HG02642 (cell line): Measurements from ENCODE around the gene AGTR1.

ENCODE experiments used
- ATAC-seq: cut with Tn5 transposase; IDR thresholded peaks from one replicate; pipeline ENCODE4 v1.9.1; 2021; ENCODE audit warnings: mild to moderate bottlenecking; ENCODE audit not compliant: unreplicated experiment, poor library complexity

Gene AGTR1

DNA sequence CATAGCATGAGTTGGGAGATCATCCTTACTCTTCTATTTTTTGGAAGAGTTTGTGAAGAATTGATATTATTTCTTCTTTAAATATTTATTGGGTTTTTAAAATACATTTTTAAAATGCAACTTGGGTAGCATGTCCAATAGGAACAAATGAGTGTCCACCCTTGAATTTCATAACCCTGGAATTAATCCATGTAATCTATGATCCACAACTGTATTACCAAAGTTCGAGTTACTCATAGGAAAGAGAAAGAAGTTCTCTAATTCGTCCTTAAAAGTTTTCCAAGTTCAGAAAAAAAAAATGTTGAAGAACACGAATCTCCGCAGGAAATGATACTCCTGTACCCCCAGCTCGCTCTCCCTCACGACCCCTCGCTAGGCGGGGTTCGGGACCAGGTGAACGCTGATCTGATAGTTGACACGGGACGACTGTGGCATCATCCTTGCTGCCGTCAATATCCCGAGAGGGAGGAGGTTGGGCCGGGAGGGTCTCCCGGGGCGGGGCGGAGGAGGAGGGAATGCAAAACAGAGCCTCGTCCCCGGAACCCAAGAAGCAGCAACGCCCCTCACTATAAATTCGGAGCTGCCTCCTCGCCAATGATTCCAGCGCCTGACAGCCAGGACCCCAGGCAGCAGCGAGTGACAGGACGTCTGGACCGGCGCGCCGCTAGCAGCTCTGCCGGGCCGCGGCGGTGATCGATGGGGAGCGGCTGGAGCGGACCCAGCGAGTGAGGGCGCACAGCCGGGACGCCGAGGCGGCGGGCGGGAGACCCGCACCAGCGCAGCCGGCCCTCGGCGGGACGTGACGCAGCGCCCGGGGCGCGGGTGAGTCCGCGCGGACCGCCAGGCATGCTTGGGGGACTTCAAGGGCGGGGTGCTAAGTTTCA lies at the start of gene AGTR1:
Gene AGTR1 (plus strand): TSS at position 598 of the 884 bp plus-strand sequence. CDS start 43,133 bp downstream, outside the sequence.
- no peak for ATAC-seq

DNA sequence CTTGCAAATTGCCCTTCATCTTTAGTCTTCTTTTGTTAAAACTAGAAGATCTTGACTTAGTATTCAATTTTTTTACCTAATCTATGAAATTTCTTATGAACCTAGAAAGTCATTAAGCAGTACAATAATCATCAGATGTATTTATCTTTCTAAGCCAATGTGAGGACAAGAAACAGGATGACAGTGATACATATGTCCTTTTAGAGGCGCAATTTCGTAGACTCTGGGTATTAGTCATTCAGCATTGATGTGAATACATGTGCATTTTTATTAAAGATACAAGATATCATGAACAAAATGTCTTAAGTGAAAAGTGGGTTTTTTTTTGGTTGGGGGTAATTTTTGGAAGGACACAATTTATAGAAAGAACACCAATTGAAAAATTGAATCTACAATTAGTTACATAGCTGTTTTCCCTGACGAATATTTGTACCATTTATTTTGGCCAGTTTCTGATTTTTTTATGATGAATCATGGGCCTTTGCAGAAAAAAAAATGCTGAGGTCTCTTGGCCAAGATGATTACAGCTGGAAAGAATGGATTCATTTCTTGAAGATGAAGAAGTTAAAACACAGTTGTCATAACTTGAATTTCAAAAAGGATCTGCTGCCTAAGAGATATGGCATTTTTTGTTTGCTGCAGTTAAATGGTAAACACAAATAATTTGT lies 48.9 kb upstream of the AGTR1 start:
- no peak for ATAC-seq

DNA sequence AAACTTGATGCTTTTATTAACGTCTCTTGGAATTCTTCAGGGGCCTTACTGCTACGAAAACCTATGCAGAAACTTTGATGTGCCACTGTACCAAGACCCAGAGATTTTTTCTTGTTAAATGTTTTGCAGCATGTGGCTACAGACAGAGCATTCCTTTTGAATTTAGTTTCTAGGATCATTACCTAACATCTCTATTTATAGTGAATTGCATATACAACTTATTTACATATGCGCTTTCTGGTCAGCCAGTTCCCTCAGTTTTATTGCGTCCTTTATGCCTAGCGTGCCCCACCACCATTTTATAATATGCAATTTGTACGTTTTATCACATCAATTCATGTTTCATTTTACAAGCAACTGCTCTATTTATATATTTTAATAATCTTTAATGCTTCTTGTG lies 46.2 kb upstream of the AGTR1 start:
- ATAC-seq: no peak

DNA sequence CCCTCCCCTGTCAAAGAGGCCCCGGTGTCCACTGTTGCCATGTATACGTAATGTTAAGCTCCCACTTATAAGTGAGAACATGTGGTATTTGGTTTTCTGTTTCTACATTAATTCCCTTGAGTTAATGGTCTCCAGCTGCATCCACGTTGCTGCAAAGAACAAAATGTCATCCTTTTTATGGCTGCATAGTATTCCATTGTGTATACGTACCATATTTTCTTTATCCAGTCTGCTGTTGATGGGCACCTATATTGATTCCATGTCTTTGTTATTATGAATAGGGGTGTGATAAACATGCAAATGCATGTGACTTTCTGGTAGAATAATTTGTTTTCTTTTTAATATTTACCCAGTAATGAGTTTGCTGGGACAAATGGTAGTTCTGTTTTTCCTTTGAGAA lies 43.3 kb upstream of the AGTR1 start:
- no peak for ATAC-seq

DNA sequence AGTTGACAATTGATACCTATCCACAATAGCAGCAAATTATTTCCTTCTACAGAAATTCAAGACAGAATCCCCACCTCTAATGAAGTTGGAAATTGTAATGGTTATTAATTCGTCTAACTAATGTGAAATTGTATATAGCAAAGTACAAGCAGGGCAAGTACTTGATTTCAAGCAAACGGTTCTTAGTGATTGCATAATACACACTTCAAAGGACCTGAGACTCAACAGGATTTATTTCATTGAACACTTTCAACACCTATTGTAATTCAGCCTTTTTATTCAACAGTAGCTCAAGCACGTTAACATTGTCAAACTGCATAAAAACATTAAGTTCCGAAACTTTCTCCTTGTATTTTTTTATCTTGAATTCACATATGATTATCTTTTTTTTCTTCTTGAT lies 40.2 kb upstream of the AGTR1 start:
- ATAC-seq: no peak

DNA sequence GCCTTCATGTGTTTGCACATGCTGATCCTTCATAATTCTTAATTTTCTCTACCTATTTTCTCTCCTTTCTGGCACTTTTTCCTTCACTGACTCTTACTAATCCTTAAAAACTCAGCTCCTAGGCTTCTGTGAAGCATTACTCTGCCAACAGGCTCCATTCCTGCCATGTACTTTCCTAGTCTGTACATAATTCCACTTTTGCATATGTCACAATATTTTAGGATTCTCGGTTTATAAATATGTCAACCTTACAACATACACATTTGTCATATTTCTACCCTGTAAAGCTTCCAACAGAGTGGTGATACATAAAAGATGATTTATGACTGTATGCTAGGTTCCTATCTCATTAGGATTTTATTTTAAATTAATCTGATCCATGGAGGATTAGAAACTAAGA lies 38.2 kb upstream of the AGTR1 start:
- ATAC-seq: no peak

DNA sequence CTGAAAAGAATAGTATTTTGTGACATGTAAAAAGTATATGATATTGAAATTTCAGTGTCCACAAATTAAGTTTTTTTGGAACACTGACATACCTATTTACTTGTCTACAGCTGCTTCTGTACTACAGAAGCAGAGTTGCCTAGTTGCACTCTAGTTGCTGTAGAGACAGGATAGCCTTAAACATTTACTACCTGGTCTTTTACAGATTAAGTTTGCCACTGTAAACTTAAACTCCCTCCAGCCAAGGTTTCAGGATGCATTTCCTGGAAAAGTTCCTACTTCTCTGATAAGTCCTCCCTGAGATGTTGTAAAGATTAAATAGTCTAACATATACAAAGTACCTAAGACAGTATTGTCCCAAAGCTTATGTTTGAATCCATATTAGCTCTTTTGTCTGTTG lies 17.4 kb upstream of the AGTR1 start:
- ATAC-seq: no peak

DNA sequence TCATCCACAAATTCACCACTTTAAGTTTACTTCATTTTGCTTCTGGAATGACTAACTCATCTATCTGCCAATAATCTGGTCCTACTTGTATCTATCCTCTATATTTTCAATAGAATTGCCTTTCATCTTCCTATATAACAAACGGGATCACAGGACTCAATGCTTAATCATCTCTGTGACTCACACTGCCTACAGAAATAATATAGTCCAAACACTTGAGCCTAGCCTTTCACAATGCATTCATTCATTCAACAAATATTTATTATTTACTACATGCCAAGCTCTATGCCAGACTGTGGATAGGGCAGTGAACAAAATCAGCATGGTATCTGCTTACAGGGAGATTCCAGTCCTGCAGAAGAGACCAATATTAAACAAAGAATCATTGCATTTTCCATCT lies 16.6 kb upstream of the AGTR1 start:
- no peak for ATAC-seq

DNA sequence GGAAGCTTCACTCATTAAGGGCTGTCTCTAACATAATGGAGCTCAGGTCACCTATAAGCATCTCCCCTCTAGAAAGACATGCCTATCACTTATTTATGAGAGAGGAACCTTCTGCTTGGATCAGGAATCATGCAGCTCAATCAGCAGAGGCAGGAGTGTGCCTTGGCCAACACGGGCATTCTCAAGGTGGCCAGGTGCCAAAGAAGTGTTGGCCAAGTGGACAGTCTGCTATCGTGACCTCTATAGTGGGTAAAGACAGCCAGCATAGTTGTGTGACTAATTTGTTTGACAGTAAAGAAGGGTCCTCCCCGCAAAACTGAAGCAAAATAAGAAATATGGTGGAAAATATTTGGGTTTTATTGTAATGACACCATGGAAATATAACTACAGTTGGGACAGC lies 14.7 kb upstream of the AGTR1 start:
- ATAC-seq: no peak

DNA sequence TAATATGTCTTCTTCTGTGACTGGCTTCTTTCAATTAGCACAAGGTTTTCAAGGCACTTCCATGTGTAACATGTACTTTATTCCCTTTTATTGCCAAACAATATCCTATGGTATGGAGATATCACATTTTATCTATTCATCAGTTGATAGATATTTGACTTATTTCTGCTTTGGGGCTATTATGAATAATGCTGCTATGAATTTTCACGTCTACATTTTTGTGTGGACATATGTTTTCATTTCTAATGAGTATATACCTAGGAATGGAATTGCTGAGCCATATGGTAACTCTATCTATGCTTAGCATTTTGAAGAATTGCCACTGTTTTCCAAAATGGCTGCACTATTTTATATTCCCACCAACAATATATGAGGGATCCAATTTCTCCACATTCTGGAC lies 3.6 kb upstream of the AGTR1 start:
- ATAC-seq: no peak

DNA sequence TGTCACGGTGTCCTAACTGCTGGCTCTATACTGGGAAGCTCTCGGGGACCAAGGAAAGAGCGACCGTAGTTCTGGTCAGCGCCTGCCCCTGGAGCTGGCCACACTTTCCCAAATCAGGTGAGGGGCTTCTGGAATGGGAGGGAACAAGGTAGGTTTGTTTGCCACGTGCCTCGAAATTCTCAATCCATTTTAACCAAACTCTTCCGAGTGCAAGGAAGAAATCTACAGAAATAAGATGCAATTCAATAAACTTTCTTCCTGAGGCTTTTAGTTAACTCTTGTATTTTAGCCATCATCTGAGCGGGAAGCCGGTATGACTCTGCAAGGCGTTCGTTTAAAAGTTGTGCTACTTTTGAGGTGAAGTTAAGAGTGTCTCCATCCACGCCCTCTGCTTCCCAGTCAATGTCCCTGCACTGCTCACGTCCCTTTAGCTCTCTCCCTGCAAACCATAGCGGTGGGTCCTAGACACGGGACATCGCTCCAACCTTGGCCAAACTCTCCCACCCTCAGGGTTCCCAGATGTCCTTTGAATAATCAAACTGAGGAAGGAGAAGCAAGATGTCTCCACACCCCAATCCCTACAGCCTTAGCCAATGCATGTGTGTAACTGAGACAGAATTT lies 597 bp downstream of the AGTR1 start:
- ATAC-seq: no peak

DNA sequence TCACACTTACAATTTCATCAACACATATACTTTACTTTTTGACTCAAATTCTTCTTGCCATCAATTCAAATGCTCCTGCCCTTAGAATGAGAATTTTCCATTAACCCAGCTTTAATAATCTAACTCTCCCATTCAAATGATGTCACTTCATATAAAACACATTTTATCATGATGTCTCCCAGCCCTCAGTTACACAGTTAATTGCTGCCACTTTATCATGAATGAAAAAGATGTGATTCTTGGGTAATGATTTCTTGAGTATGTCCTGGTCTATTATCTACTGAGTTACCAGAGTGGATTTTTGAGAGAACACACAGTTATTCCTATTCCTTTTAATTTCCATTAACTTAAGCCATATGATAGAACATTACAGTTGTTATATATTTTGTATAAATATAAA lies 7.6 kb downstream of the AGTR1 start:
- ATAC-seq: no peak

DNA sequence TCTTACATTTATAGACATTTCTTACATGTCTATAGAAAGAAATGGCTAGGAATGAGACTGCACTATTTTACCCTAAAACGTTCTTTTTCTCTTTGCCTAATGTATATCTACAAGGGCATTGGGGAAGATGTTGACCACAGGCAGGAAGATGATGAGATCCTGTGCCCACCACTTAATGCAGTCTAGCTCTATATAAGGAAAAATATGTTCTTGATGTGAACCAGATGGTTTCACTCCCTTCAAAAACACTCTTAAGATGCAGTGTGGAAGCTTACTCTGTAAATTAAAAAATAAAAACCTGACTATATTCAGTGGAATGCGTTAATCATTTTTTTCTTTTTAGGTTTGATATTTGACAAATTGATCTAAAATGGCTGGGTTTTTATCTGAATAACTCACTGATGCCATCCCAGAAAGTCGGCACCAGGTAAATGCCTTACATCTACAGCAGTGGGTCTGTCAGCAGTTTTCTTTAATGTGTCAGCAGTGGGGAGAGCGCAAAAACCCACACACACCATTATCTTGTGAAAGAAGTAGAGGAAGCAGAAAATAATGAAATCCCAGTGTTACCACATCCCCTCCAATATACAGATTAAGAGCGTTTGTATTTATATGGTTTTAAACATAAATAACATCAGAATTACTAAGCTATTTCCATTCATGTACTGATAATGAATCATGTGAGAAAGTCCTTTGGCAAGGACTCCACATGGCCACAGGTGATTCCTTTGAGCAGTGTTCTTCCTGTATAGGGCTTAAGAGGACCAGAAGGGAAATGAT lies 10.1 kb downstream of the AGTR1 start:
- no peak for ATAC-seq

DNA sequence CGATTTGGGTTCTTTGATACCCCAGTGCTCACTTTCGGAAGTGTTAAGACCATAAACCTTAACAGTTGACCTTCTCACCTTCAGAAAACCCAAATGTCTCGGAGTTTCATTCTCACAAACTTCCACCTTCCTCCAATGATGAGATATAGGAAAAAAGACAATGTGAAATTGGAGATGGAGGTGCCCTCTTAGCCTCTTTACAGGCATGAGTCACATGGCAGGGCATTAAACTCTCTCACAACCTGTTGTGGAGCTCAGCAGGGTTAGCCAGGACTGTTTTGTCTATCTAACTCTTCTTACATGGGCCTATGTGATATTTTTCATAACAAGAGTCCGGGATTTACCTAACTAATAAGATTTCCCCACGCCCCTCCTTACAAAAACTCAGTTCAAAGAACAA lies 10.7 kb downstream of the AGTR1 start:
- ATAC-seq: no peak

DNA sequence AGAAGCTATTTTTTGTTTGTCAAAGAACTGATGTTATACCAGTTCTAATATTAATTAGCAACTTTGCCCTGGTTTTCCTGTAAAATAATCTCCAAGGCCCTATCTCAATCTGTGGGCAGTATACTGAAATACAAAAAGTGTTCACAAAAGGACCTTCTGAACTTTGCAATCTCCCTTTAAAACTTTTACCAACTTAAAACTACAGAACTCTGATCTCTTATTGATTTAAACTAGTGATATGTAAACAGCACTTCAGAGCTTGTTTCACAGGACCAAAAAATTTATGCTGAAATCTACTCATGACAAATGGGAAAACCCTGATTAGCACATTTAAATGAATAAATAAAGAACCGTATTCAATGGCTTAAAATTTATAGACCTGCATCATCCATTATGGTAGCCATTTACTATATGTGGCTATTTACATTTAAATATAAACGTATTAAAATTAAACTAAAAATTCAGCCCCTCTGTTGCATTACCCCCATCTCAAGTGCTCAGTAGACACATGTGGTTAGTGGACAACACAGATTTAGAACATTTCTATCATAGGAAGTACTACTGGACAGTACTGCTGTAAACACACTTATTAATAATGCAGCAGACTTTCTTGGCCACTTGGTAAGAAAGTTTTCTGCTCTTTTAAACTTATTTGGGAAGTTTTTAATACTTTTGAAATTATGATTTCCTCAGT lies 12.0 kb downstream of the AGTR1 start:
- no peak for ATAC-seq

DNA sequence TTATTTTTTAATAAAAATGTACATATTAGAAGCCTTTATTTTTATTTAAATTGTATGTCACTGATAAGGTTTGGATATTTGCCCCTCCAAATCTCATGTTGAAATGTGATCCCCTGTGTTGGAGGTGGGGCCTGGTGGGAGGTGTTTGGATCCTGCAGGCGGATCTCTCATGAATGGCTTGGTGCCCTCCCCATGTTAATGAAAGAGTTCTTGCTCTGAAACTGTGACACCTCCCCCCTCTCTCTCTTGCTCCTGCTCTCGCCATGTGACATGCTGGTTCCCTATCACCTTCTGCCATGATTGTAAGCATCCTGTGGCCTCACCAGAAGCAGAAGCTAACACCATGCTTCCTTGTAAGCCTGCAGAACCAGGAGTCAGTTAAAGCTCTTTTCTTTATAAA lies 13.0 kb downstream of the AGTR1 start:
- no peak for ATAC-seq

DNA sequence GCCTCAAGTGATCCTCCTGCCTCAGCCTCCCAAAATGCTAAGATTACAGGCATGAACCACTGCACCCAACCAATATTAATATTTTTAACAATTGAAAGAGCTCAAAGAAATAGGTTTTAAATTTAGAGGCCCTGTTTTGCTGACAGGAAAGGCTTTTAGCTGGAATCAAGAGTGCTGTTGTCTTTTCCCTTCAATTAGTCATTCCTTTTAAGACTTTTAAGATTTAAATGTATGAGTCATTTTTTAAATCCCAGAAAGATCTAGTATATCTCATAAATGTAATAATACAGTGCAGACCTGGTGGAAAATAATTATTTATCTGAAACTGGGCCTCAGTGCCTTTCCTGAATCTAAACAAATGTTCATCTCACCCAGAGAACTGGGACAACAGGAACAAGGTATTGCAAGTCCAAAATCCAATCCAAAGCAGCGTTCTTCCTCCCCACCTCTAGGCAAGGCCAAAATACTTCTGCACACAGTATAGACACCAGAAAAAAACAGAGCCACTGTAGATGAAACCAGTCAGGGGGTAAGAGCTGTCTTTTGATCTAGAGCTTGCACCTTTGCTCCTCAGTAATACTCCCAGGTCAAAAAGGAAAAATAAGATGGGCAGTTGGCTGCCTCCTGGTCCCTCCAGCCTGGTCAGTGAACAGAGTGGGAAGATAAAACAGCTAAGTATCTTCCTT lies 14.4 kb downstream of the AGTR1 start:
- ATAC-seq: no peak

DNA sequence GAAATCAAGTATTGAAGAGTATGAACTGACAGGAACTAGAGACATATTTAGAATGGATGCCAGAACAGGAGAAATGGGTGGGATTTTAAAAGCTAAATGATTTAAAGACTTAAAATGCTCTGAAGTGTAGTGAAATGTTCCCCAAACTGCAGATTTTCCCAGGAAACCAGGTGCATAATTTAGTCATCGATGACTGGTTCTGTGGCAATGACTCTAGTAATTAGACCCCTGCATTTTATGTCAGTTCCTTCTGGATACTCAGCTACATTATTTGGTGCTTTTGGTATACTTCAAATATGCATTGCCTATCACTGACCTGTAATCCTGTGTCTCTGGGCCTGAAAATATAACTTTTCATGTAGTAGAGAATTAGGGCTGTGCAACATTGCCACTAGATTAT lies 16.8 kb downstream of the AGTR1 start:
- no peak for ATAC-seq

DNA sequence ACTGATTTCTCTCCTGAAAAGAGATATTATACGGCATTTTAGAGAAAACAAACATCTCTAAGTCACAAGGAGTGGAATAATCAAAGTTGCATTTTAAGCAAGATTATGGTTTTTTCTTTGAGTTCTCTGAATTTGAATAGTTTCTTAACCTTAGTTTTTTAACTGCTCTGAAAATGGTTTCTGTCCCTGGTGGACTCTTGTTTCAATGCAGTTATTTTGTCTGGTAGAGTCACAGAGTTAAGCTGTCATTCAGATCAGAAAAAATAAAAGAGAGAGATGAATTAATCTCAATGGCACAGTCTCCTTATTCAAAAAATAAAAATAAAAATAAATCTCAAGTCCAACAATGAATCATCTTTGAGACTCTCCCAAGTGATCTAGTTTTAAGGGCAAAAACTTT lies 19.0 kb downstream of the AGTR1 start:
- no peak for ATAC-seq
